ENCODE data around the gene TRAPPC8.
"Not testable (repeated sequence)": the region's sequence is repeated elsewhere in the genome, so short reads cannot be mapped to it uniquely, and the experiment has no call there.

The TRAPPC8 gene, protein sequence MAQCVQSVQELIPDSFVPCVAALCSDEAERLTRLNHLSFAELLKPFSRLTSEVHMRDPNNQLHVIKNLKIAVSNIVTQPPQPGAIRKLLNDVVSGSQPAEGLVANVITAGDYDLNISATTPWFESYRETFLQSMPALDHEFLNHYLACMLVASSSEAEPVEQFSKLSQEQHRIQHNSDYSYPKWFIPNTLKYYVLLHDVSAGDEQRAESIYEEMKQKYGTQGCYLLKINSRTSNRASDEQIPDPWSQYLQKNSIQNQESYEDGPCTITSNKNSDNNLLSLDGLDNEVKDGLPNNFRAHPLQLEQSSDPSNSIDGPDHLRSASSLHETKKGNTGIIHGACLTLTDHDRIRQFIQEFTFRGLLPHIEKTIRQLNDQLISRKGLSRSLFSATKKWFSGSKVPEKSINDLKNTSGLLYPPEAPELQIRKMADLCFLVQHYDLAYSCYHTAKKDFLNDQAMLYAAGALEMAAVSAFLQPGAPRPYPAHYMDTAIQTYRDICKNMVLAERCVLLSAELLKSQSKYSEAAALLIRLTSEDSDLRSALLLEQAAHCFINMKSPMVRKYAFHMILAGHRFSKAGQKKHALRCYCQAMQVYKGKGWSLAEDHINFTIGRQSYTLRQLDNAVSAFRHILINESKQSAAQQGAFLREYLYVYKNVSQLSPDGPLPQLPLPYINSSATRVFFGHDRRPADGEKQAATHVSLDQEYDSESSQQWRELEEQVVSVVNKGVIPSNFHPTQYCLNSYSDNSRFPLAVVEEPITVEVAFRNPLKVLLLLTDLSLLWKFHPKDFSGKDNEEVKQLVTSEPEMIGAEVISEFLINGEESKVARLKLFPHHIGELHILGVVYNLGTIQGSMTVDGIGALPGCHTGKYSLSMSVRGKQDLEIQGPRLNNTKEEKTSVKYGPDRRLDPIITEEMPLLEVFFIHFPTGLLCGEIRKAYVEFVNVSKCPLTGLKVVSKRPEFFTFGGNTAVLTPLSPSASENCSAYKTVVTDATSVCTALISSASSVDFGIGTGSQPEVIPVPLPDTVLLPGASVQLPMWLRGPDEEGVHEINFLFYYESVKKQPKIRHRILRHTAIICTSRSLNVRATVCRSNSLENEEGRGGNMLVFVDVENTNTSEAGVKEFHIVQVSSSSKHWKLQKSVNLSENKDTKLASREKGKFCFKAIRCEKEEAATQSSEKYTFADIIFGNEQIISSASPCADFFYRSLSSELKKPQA (N-terminal part only)

DNA sequence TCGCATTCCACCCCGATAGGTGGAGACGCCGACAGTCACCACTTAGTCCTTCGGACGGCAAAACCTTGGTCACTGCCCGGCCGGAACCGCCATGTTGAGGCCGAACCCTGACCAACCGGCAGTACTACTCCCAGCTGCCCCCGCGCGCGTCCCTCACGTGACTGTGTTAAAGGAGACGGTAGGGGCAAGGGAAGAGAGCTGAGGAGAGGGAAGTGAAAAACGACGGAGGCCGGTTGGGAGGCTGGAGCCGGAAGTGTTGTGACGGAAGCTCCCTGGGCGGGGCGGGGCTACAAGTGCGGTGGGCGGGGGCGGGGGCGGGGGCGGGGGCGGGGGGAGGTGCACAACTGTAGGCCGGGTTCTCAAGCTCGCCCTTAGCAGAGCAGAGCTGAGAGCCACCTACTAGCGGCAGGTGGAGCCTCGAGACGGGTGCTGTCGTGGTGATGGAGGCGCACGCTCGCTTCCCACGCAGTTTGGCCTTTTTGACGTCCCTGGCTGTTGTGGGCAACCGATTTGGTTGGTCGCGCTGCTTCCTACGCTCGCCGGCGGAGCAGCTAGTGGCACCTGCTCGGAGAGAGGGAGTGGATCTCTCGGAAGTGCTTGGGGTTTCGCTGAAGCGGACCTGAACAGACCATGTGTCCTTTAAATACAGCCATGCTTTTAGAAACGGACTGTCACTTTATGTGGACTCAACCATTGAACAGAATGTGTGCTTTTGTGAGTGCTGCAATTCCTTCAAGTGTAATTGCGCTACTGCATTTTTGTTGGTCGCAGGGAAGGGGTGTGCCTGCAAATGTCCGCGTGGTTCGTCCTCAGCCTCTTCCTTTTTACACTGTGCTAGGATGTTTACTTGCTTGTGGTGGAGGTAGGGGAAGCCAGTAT is at the start of gene TRAPPC8:
TRAPPC8 (minus strand) TSS at position 130 of the 879 bp plus-strand sequence. CDS start 364 bp downstream, outside the sequence.
- peak; percentile 92 for DNase-seq (ENCODE audit: low spot score)

DNA sequence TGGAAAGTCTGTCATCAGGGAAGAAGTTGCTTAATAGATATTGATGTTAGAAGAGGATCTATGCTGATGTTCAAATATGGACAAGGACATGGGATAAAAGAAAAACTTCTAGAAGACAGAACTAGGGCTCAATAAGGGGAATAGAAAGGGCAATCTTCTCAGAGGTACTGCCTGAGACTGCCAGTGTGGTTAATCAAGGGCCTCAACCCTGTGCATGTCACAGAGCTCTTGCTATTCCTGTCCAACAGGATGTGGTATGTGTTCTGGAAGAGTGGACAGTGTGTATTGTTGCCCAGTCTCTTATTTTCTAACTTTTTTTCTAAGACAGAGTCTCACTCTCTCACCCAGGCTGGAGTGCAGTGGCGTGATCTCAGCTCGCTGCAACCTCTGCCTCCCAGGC is 47.9 kb upstream of the TRAPPC8 start:
- DNase-seq (ENCODE audit: low spot score): no peak

DNA sequence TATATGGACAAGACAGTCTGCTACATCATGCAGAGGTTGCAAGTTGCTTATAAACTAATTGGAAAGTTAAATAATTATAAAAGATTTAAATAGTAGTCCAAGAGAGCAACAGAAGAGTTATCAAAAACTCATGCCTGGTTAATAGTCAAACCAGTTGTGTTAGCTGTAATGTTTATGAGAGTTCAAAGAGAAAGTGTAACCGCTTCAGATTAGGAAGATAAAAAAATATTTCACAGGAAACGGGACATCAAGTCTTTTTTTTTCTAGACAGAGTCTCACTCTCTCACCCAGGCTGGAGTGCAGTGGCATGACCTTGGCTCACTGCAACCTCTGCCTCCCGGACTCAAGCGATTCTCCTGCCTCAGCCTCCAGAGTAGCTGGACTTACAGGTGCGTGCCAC is 41.0 kb upstream of the TRAPPC8 start:
- DNase-seq (ENCODE audit: low spot score): peak; percentile 7

DNA sequence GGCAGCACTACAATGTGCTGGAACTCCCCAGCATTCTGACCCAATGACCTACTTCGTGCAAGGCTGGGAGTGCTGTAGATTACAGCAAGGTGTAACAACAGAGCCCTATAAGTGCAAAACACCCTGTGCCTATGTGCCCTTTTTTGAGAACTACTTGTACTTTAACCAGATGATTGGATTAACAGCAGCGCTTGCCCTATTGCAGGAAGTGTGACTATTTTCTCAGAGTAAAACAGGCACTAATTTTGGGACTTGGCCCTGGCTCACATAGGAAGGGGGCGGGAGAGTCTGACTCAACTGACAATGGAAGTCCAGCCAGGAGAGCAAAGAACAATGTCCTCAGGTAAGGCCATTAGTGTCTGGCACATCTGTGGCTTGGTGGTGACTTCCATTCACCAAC is 40.1 kb upstream of the TRAPPC8 start:
- no peak for DNase-seq (ENCODE audit: low spot score)

DNA sequence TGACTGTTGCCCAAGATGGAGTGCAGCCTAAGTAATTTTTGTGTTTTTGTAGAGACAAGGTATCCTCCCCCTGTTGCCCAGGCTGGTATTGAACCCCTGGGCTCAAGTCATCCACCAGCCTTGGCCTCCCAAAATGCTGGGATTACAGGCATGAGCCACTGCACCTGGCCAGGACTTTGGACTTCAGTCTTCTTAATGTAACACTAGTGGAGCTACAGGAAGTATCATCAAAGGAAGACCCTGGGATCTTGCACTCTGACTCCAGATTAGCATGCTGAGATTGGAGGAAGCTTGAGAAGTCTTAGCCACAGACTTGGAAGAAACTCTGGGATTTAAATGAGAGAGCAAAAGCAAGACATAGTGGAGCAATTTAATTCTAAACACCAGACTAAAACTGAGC is 37.9 kb upstream of the TRAPPC8 start:
- DNase-seq (ENCODE audit: low spot score): no peak

DNA sequence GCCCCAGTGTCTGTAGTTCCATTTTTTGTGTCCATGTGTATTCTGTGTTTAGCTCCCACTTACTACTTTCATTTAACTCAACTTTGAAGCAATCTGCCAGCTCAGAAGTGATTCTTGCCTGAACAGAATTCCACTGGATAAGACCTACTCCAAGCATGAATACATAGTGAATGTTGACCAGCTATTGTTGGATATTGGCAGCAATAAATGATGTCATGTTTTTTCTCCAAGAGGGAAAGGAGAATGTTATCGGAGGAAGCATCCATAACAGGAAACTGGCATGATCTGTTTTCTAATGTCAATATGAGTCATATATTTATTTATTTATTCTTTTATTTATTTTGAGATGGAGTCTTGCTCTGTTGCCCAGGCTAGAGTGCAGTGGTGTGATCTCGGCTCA is 36.8 kb upstream of the TRAPPC8 start:
- DNase-seq (ENCODE audit: low spot score): no peak

DNA sequence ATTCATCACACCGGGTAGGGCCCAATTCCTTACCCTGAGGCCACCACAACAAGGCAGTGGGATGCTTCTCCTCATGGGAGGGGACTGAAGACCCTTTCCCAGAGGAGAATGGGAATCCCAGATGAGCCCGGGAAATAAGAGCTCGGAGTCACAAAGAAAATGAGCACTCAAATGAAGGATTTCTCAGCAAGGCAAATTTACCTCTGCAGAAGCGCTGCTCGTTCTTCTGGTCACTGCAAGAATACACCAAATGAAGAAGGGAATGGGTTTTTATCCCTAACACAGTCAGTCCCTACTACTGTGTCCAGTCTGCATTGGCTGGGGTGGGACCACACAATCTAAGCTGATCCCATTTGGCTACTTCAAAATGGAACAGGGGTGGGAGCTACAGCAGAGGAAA is 35.7 kb upstream of the TRAPPC8 start:
- no peak for DNase-seq (ENCODE audit: low spot score)

DNA sequence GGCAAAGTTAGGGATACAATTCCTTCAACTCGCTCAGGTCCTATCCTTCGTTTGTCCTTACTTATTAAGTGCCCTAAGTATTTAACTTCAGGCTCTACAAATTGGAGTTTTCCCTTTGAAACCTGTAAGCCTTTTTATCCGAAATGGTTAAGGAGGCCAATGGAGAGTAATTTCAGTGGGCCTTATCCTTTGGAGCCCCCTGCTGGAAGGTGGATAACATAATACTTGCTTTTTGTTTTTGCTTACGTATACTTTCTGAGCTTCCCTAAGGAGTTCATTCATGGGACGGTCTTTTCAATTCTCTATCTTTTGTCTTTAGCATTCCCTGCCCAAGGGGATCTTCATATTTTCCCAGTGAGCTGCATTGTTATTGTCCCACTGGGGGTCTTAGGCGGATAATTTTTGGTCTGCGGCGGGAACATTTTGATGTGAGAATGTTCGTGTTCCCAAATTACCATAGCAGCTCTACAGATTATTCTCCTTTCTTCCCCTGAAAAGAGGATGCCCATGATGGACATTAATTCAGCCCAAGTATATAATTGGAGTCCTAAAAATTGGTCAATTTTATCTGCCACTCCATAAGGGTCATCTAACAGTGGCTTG is 34.4 kb upstream of the TRAPPC8 start:
- DNase-seq (ENCODE audit: low spot score): peak; percentile 35

DNA sequence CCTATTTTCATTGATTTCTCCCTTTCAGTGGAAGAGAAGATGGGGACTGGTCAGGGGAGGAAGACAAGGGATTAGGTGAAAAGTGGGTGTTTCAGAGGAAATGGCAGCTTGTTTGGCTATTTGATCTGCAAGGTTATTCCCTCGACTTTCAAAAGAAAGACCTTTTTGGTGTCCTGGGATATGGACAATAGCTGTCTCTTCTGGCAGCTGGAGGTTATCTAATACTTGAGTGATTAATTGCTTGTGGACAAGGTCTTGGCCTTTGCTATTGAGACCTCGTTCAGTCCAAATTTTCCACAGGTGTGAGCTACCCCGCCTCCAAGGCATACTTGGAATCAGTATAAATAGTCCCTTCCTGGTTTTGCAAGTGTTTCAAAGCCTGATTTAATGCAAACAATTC is 33.3 kb upstream of the TRAPPC8 start:
- no peak for DNase-seq (ENCODE audit: low spot score)

DNA sequence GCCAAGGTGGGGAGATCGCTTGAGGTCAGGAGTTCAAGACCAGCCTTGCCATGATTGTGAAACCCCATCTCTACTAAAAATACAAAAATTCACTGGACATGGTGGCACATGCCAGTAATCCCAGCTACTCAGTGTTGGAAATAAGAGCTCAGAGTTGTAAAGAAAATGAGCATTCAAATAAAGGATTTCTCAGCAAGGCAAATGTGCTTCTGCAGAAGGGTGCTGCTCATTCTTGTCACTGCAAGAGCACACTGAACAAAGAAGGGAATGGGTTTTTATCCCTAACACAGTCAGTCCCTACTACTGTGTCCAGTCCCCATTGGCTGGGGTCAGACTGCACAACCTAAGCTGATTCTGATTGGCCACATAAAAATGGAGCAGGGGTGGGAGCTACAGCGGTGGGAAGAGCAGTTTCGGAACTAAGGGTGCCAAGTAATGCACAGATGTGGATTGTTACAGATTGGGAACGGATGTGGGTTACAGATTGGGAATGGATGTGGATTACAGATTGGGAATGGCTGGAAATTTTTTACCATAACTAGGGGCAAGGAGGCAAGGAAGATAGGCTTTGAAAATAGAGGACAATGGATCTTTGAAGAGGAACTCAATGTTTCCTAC is 31.1 kb upstream of the TRAPPC8 start:
- DNase-seq (ENCODE audit: low spot score): no peak

DNA sequence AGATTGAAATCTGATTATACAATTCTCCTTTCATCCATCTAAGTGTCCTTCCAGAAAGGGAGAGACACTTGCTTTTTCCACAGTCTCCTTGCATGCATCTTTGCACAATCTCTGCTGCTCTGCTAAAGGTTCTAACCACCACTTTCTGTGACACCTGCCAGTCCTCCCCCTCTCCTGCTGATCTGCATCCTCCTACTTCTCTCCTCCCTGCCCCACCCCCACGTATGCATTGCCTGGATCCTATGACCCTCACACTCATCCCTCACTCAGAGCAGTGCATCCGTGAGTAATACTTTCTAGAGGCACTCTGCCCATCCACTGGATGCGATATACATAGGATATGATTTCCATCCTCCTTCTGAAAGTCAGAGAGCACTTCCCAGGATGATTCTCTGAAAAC is 27.7 kb upstream of the TRAPPC8 start:
- no peak for DNase-seq (ENCODE audit: low spot score)

DNA sequence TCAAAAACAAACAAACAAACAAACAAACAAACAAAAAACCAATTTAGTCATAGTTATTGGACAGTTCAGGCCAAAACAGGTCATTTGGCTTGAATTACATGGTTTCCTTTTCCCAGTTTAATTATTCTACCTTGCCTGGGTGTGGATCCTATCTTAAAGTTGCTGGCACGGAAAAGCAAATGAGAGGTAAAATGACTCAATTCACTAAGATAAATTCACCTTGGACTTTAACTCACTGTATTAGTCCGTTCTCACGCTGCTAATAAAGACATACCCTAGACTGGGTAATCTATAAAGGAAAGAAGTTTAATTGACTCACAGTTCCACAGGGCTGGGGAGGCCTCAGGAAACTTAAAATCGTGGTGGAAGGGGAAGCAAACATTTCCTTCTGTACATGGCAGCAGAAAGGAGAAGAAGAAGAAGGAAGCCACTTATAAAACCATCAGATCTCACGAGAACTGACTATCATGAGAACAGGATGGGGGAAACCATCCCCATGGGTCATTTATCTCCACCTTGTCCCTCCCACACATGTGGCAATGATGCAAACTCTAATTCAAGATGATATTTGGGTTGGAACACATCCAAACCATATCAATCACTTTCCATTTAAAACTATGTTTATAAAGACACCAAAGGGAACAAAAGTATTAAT is 22.5 kb upstream of the TRAPPC8 start:
- no peak for DNase-seq (ENCODE audit: low spot score)

DNA sequence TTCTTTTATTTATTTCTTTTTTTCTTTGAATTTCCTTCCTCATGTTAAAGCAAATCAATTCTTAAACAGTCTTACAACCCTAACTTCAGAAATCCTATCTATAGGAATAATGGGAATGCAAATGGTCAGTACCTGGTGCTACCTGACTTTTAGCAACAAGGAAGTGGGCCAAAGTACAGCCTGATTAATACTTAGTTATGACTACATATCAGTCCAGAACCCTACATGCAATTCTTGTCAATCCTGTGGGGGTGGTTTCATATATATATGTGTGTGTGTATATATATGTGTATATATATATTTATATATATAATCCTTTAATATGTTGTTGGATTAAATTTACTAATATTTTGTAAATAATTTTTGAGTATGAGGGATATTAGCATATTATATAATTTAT is 14.8 kb upstream of the TRAPPC8 start:
- no peak for DNase-seq (ENCODE audit: low spot score)

DNA sequence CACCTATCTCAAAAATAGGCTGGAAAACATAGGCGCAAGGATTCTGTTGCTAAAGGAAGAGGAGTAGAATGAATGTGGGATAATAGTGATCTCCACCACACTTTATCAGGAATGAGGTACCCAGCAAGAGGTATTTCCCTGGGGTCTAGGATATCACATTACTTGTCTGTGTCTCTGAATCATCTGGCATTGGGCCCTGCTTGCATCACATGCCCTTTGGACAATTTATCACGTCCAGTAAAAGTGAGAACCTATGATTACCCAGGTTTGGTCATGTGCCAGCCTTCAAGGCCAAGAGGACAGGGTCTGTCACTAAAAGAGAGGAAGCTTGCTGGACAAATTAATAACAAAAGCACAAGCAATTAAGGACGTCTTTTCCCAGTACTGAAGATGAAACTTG is 11.4 kb upstream of the TRAPPC8 start:
- no peak for DNase-seq (ENCODE audit: low spot score)

DNA sequence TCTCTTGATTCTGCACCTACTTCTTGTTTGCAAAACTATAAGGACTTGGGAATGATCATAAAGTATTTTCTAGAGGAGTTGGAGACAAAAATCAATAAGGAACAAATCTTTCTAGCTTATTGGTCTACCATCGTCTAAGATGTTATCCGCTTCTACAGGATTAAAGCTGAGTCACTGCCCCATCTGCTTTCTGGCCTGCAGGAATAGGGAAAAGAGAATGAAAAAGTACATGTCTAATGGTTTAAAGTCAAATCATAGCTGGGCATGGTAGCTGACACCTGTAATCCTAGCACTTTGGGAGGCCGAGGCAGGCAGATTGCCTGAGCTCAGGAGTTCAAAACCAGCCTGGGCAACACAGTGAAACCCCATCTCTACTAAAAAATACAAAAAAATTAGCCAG is 10.8 kb upstream of the TRAPPC8 start:
- DNase-seq (ENCODE audit: low spot score): not testable (repeated sequence)

DNA sequence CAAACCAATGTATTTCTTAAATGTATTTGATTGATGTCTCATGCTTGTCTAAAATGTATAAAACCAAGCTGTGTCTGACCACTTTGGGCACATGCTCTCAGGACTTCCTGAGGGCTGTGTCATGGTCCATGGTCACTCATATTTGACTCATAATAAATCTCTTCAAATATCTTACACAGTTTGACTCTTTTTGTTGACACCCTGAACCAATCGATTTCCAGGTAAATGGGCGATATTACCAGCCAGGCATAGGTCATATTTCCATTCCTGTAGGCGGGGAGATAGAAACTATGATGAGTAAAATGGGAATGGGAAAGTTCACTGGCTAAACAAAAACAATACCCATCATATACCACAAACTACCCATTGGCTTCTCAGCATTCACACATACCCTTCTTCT is 9.3 kb upstream of the TRAPPC8 start:
- no peak for DNase-seq (ENCODE audit: low spot score)

DNA sequence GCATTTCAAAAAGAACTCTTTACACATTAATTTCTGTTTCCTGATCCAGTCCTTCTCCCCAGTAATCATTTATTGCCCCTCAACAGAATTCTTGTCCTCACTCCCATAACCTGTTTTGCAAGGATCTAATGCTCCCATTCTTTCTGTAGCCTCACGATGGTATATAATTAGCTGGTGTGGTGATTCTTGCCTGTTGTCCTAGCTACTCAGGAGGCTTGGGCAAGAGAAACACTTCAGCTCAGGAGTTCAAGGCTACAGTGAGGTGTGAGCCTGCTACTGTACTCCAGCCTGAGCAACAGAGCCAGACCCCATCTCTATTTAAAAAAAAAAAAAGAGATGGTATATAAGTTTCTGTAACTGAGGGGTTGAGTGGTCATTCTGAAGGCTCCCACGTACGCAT is 7.7 kb upstream of the TRAPPC8 start:
- no peak for DNase-seq (ENCODE audit: low spot score)

DNA sequence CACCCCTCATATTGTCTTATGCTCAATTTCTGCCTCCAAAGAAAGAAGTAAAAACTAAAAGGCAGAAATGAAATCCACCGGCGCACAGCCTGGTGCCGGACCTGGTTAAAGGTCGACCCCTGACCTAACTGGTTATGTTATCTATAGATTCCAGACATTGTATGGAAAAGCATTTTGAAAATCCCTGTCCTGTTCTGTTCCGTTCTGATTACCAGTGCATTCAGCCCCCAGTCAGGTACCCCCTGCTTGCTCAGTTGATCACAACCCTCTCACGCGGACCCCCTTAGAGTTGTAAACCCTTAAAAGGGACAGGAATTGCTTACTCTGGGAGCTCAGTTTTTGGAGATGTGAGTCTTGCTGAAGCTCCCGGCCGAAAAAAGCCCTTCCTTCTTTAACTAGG is 5.4 kb upstream of the TRAPPC8 start:
- not testable (repeated sequence) for DNase-seq (ENCODE audit: low spot score)

DNA sequence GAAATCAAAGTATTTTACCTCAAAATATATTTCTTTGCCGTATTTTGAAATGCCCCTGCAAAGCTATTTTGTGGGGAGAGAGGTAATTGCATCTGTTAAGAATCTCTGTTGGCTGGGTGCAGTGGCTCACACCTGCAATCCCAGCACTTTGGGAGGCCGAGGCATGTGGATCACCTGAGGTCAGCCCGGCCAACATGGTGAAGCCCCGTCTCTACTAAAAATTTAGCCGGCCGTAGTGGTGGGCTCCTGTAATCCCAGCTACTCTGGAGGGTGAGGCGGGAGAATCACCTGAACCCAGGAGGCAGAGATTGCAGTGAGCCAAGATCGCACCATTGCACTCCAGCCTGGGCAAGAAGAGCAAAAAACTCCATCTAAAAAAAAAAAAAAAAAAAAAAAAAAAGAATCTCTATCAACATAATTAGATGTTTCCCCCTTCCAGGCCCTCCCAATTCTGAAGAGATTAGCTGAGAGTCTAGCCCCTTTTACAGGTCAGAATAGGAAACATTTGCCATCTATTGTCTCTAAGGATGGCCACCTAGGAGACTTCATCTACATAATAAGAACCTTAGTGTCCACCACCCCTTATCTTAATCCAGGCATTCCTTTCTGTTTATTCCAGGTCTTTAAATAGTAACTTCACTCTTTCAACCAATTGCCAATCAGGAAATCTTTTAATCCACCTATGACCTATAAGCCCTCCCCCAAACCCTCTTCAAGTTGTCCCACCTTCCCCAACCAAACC is 3.5 kb upstream of the TRAPPC8 start:
- no peak for DNase-seq (ENCODE audit: low spot score)

Measured in CD4-positive, alpha-beta T cell treated with Interleukin-6 at 100 ng/mL for 8 hours (primary cell).